Karpas-422 (cell line): Measurements from ENCODE around the gene KNSTRN. TPM values are rescaled to one million over a fixed set of nuclear protein-coding genes. Genes with fewer than 3 reads are reported as not detected.

ENCODE experiments used
- DNase-seq: peaks from one replicate; pipeline ENCODE4 v3.0.0-alpha.2; 2015
- H2AFZ ChIP-seq: fragments of 200-600 bp; sonication (generic); 2 replicates; pipeline ENCODE4 v1.6.1; 2014; ENCODE audit warnings: antibody characterized with exemption, low read length, mixed read lengths
- H3K27ac ChIP-seq: fragments of 200-600 bp; sonication (generic); 2 replicates; pipeline ENCODE4 v1.5.1; 2014; ENCODE audit warnings: mild to moderate bottlenecking, low read length, moderate library complexity
- H3K27me3 ChIP-seq: fragments of 200-600 bp; sonication (generic); 2 replicates; pipeline ENCODE4 v1.6.1; 2014; ENCODE audit warnings: low read length, mixed read lengths
- H3K36me3 ChIP-seq: fragments of 200-600 bp; sonication (generic); 2 replicates; pipeline ENCODE4 v1.6.1; 2014; ENCODE audit warnings: low read length, mixed read lengths; ENCODE audit not compliant: insufficient read depth
- H3K4me1 ChIP-seq: fragments of 200-600 bp; sonication (generic); 2 replicates; pipeline ENCODE4 v1.6.1; 2014; ENCODE audit warnings: mild to moderate bottlenecking, low read length, mixed read lengths
- H3K4me2 ChIP-seq: fragments of 200-600 bp; sonication (generic); 2 replicates; pipeline ENCODE4 v1.6.1; 2014; ENCODE audit warnings: low read length, low read depth, mild to moderate bottlenecking; ENCODE audit not compliant: poor library complexity, severe bottlenecking
- H3K4me3 ChIP-seq: fragments of 200-600 bp; sonication (generic); 2 replicates; pipeline ENCODE4 v1.5.1; 2014; ENCODE audit warnings: mild to moderate bottlenecking, antibody characterized with exemption, low read length, mixed read lengths
- H3K79me2 ChIP-seq: fragments of 200-600 bp; sonication (generic); 2 replicates; pipeline ENCODE4 v1.6.1; 2014; ENCODE audit warnings: mild to moderate bottlenecking, low read length, mixed read lengths
- H3K9ac ChIP-seq: fragments of 200-600 bp; sonication (generic); 2 replicates; pipeline ENCODE4 v1.6.0; 2014; ENCODE audit warnings: low read length
- H3K9me2 ChIP-seq: fragments of 200-600 bp; sonication (generic), shearing (Covaris generic); replicated peaks from 2 replicates; pipeline ENCODE4 v1.6.0; 2014; ENCODE audit warnings: mild to moderate bottlenecking, low read length, moderate library complexity; ENCODE audit not compliant: insufficient read depth
- H3K9me3 ChIP-seq: fragments of 300-700, 200-600 bp; sonication (generic); 2 replicates; pipeline ENCODE4 v1.6.1; 2014; ENCODE audit warnings: low read length, mixed read lengths
- H4K20me1 ChIP-seq: fragments of 200-600 bp; sonication (generic); 2 replicates; pipeline ENCODE4 v1.6.1; 2014; ENCODE audit warnings: mild to moderate bottlenecking, antibody characterized with exemption, low read length, low read depth; ENCODE audit not compliant: insufficient read depth
- total RNA-seq: library from RNA; depleted of rRNA; stranded (reverse); fragments of >200 nt; shearing (Covaris generic); gene quantifications from 2 replicates; pipeline ENCODE4 v1.2.3, GENCODE V29; 2014; ENCODE audit warnings: low replicate concordance

KNSTRN gene
- total RNA-seq, 1 experiment from 2014 or later, result 34.5 TPM

GRCh38 chr15:40410476-40410875, 28.0 kb downstream of the KNSTRN start:
- Histone ChIP-seq H3K9me3 (no peaks in the 10 kb centered on the region), H3K4me3 (no peak overlapping the region), H3K9me2 (no peaks in the 10 kb centered on the region), H3K27me3 (no peaks in the 10 kb centered on the region), H2AFZ (no peak overlapping the region), H3K79me2 (peaks cover 29% of the 10 kb centered on the region), H3K4me2 (no peak overlapping the region), H3K27ac (no peak overlapping the region), H4K20me1 (no peaks in the 10 kb centered on the region), H3K9ac (no peak overlapping the region), H3K4me1 (peaks cover 17% of the 10 kb centered on the region), H3K36me3 (peaks cover 36% of the 10 kb centered on the region)
- no peak for DNase-seq

- H3K27me3 ChIP-seq, result no peaks in the 10 kb centered on the region
- no peak overlapping the region for H3K9ac ChIP-seq
- H3K79me2 ChIP-seq, result peaks cover 13% of the 10 kb centered on the region
- H3K4me1 ChIP-seq, result peaks cover 7% of the 10 kb centered on the region
- no peaks in the 10 kb centered on the region for H3K9me3 ChIP-seq
- H3K9me2 ChIP-seq, result no peaks in the 10 kb centered on the region
- H3K27ac ChIP-seq, result no peak overlapping the region
- no peak overlapping the region for H3K4me2 ChIP-seq
- peaks cover 36% of the 10 kb centered on the region for H3K36me3 ChIP-seq
- H2AFZ ChIP-seq, result no peak overlapping the region
- no peak overlapping the region for H3K4me3 ChIP-seq
- H4K20me1 ChIP-seq, result no peaks in the 10 kb centered on the region
- DNase-seq, result no peak
These were observed 29.7 kb downstream of the KNSTRN start for GRCh38 chr15:40412095-40412759.

GRCh38 chr15:40413036-40413435, 30.5 kb downstream of the KNSTRN start:
- Histone ChIP-seq H4K20me1 (no peaks in the 10 kb centered on the region), H3K27me3 (no peaks in the 10 kb centered on the region), H2AFZ (no peak overlapping the region), H3K9me2 (no peaks in the 10 kb centered on the region), H3K4me1 (no peaks in the 10 kb centered on the region), H3K27ac (no peak overlapping the region), H3K9me3 (no peaks in the 10 kb centered on the region), H3K36me3 (peaks cover 38% of the 10 kb centered on the region), H3K79me2 (peaks cover 5% of the 10 kb centered on the region), H3K4me2 (no peak overlapping the region), H3K4me3 (no peak overlapping the region), H3K9ac (no peak overlapping the region)
- DNase-seq, result no peak

- H3K36me3 ChIP-seq, result peaks cover 29% of the 10 kb centered on the region
- DNase-seq, result no peak
- no peaks in the 10 kb centered on the region for H3K27me3 ChIP-seq
- H3K9me3 ChIP-seq, result no peaks in the 10 kb centered on the region
- H2AFZ ChIP-seq, result no peak overlapping the region
- no peaks in the 10 kb centered on the region for H4K20me1 ChIP-seq
- H3K27ac ChIP-seq, result no peak overlapping the region
- no peaks in the 10 kb centered on the region for H3K9me2 ChIP-seq
- H3K79me2 ChIP-seq, result no peaks in the 10 kb centered on the region
- no peak overlapping the region for H3K4me2 ChIP-seq
- H3K4me3 ChIP-seq, result no peak overlapping the region
- H3K4me1 ChIP-seq, result no peaks in the 10 kb centered on the region
- H3K9ac ChIP-seq, result no peak overlapping the region
These were observed 32.3 kb downstream of the KNSTRN start for GRCh38 chr15:40414816-40415215.

- H3K9ac ChIP-seq, result no peak overlapping the region
- no peaks in the 10 kb centered on the region for H3K27me3 ChIP-seq
- no peak overlapping the region for H3K27ac ChIP-seq
- H3K4me2 ChIP-seq, result no peak overlapping the region
- H3K4me1 ChIP-seq, result no peaks in the 10 kb centered on the region
- DNase-seq, result no peak
- H3K9me3 ChIP-seq, result no peaks in the 10 kb centered on the region
- H3K4me3 ChIP-seq, result no peak overlapping the region
- 0 out of 2 replicates have a peak, but pooled peaks cover 1% of the 10 kb centered on the region for H4K20me1 ChIP-seq
- no peaks in the 10 kb centered on the region for H3K79me2 ChIP-seq
- H3K9me2 ChIP-seq, result no peaks in the 10 kb centered on the region
- H3K36me3 ChIP-seq, result peaks cover 27% of the 10 kb centered on the region
- no peak overlapping the region for H2AFZ ChIP-seq
These were observed 32.7 kb downstream of the KNSTRN start for GRCh38 chr15:40415226-40415625.

- Histone ChIP-seq H3K4me3 (no peak overlapping the region), H3K9me2 (no peaks in the 10 kb centered on the region), H3K4me2 (no peak overlapping the region), H3K9me3 (no peaks in the 10 kb centered on the region), H2AFZ (no peak overlapping the region), H3K27me3 (no peaks in the 10 kb centered on the region), H3K9ac (no peak overlapping the region), H3K36me3 (peaks cover 19% of the 10 kb centered on the region), H4K20me1 (0 out of 2 replicates have a peak, but pooled peaks cover 8% of the 10 kb centered on the region), H3K4me1 (no peaks in the 10 kb centered on the region), H3K79me2 (no peaks in the 10 kb centered on the region), H3K27ac (no peak overlapping the region)
- no peak for DNase-seq
These were observed 33.5 kb downstream of the KNSTRN start for GRCh38 chr15:40416056-40416455.

- Histone ChIP-seq H3K27me3 (no peaks in the 10 kb centered on the region), H2AFZ (no peak overlapping the region), H3K36me3 (peaks cover 9% of the 10 kb centered on the region), H3K9me2 (no peaks in the 10 kb centered on the region), H3K79me2 (no peaks in the 10 kb centered on the region), H3K4me3 (no peak overlapping the region), H3K9ac (no peak overlapping the region), H3K4me2 (no peak overlapping the region), H4K20me1 (0 out of 2 replicates have a peak, but pooled peaks cover 8% of the 10 kb centered on the region), H3K9me3 (no peaks in the 10 kb centered on the region), H3K27ac (no peak overlapping the region), H3K4me1 (0 out of 2 replicates have a peak, but pooled peaks cover 2% of the 10 kb centered on the region)
- DNase-seq, result no peak
These were observed 35.6 kb downstream of the KNSTRN start for GRCh38 chr15:40418126-40418525.

- DNase-seq, result no peak
- no peaks in the 10 kb centered on the region for H3K9me2 ChIP-seq
- H3K4me3 ChIP-seq, result no peak overlapping the region
- H3K27me3 ChIP-seq, result no peaks in the 10 kb centered on the region
- H3K4me1 ChIP-seq, result 0 out of 2 replicates have a peak, but pooled peaks cover 2% of the 10 kb centered on the region
- no peaks in the 10 kb centered on the region for H3K9me3 ChIP-seq
- 0 out of 2 replicates have a peak, but pooled peaks cover 8% of the 10 kb centered on the region for H4K20me1 ChIP-seq
- H3K4me2 ChIP-seq, result no peak overlapping the region
- H3K36me3 ChIP-seq, result peaks cover 5% of the 10 kb centered on the region; the same call in 1 of the 2 replicates
- no peak overlapping the region for H3K27ac ChIP-seq
- no peak overlapping the region for H2AFZ ChIP-seq
- H3K9ac ChIP-seq, result no peak overlapping the region
- no peaks in the 10 kb centered on the region for H3K79me2 ChIP-seq
These were observed 37.7 kb downstream of the KNSTRN start for GRCh38 chr15:40420071-40420713.
